Subcutaneous adipose tissue (tissue), 4 donors: ENCODE measurements around the gene GALR2. TPM values are rescaled to one million over a fixed set of nuclear protein-coding genes. Genes with fewer than 3 reads are reported as not detected.

Experiments
- CTCF ChIP-seq: fragments of 450-650 bp; IDR thresholded peaks from one replicate; pipeline ENCODE4 v1.5.1; 2016; ENCODE audit warnings: low read depth, mild to moderate bottlenecking, control low read depth, antibody characterized with exemption, moderate library complexity
- total RNA-seq, 4 donors: library from RNA; depleted of rRNA; stranded (reverse); fragments of >200 nt; gene quantifications; one replicate each; pipeline ENCODE4 v1.1.0, GENCODE V29; 2016

GALR2 gene
- total RNA-seq, 4 donors from 2014 or later: not detected

- no peak for TF ChIP-seq CTCF
Measured at GRCh38 chr17:76056882-76057281, 17.7 kb upstream of the GALR2 start.

DNA sequence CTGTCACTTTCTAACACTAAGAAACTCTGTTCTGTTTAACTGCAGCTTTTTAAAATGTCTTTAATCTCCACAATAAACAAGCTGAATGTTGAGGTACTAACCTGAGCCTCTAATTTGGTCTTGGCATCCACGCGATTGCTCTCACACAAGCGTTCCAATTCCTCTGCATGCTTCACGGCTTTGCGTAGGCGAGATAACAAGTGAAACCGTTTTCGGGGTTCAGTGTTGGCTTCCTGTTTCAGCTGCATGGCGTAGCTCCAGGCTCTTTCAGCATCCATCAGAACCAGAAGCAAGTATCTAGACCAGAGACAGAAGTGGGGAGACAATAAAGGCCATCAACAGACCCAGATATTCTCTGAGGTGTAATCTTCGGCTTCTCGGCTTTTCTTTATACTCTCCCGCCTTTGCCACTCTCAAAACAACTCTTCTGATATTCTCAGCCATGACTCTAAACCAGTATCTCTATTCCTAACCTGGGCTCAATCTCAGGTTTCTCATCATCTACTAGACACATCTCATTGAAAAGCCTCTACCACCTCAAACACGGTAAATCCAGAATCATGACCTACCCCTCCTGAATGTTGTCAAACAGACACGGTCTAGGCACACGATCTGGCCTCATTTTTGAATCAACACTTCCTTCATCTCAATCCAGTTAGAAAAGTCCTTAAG, 10.6 kb upstream of the GALR2 start:
- no peak for TF ChIP-seq CTCF

- no peak for TF ChIP-seq CTCF
Measured at GRCh38 chr17:76065775-76066174, 8.8 kb upstream of the GALR2 start.

GRCh38 chr17:76071531-76072147, 2.9 kb upstream of the GALR2 start:
- TF ChIP-seq CTCF: no peak

DNA sequence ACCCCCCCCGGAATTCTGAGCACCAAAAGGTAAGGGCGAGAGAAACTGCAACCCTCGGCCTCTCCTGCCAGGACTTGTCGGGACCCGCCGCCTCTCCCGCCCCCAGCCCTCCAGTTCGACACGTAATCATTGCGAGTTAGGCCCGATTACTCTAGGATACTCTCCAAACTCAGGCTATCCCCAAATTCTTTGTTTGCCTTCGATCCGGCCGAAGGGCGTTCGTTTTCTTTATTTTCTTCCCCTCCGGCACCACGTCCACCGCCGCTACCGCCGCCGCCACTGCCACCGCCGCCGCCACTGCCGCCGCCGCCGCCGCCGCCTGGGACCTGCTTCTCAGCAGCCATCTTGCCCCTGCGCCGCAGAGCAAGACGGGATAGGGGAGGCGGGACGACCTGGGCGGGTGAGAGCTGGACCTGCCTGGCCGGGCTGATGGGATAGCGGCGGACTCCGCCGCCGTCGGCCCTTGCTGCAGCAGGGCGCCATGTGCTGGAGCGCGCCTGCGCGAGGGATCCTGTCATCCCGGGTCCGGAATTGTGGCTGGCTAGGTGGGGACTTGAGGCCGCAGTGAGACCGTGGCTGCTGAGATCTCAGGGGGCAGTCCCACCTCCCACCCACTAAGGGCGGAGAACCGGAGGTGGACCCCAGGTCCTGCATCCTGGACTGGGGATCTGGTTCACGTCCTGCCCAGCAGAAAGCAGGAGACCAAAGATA, 2.3 kb upstream of the GALR2 start, which contains the start of gene SRP68:
TSS of gene SRP68 (minus strand) at position 370 of the 711 bp plus-strand sequence. CDS start at position 344, 26 bp downstream.
- TF ChIP-seq CTCF: no peak

GRCh38 chr17:76075364-76076145, 974 bp downstream of the GALR2 start:
- no peak for TF ChIP-seq CTCF
